Mesothelial cell of epicardium (in vitro differentiated cells): ENCODE results near the gene LEFTY1. TPM values are rescaled to one million over a fixed set of nuclear protein-coding genes. Genes with fewer than 3 reads are reported as not detected.

Experiments used
- DNase-seq, 2 experiments: peaks; one replicate each; pipeline ENCODE4 v3.0.0; 2021; ENCODE audit warnings: low spot score in 2 of 2; ENCODE audit not compliant: unreplicated experiment in 2 of 2
- H3K27ac Mint-ChIP-seq: 2 replicates; pipeline ENCODE4 v1.8.0; 2021; ENCODE audit warnings: mixed read lengths
- H3K27me3 Mint-ChIP-seq: 2 replicates; pipeline ENCODE4 v1.8.0; 2021; ENCODE audit warnings: low read depth, mixed read lengths
- H3K36me3 Mint-ChIP-seq: 2 replicates; pipeline ENCODE4 v1.8.0; 2021; ENCODE audit warnings: mixed read lengths
- H3K4me1 Mint-ChIP-seq: 2 replicates; pipeline ENCODE4 v1.8.0; 2021; ENCODE audit warnings: mixed read lengths
- H3K4me3 Mint-ChIP-seq: 2 replicates; pipeline ENCODE4 v1.8.0; 2021; ENCODE audit warnings: mild to moderate bottlenecking, moderate library complexity, mixed read lengths
- H3K9me3 Mint-ChIP-seq: 2 replicates; pipeline ENCODE4 v1.8.0; 2021; ENCODE audit warnings: mixed read lengths
- CTCF ChIP-seq: fragments of 200-600 bp; sonication (generic); IDR thresholded peaks from one replicate; pipeline ENCODE4 v1.5.0; 2021; ENCODE audit warnings: antibody characterized with exemption; ENCODE audit not compliant: unreplicated experiment
- total RNA-seq: library from RNA; stranded (reverse); gene quantifications from 3 replicates; pipeline ENCODE4 v1.2.1, GENCODE V29; 2021

Gene LEFTY1
- total RNA-seq, 1 donor from 2014 or later: 1.6 TPM

- Mint-ChIP-seq H3K27ac (no peak overlapping the region), H3K9me3 (no peaks in the 10 kb centered on the region), H3K4me3 (no peak overlapping the region), H3K27me3 (no peaks in the 10 kb centered on the region), H3K4me1 (peaks cover 15% of the 10 kb centered on the region), H3K36me3 (peaks cover 6% of the 10 kb centered on the region)
- TF ChIP-seq CTCF: no peak
- DNase-seq: no peak
Measured at GRCh38 chr1:225876900-225877510, 11.9 kb downstream of the LEFTY1 start.

- DNase-seq: no peak
- H3K4me1 Mint-ChIP-seq: peaks cover 5% of the 10 kb centered on the region
- no peak for TF ChIP-seq CTCF
- peak overlapping the region; percentile 73 for H3K27ac Mint-ChIP-seq
- peaks cover 14% of the 10 kb centered on the region for H3K36me3 Mint-ChIP-seq
- no peaks in the 10 kb centered on the region for H3K27me3 Mint-ChIP-seq
- H3K9me3 Mint-ChIP-seq: no peaks in the 10 kb centered on the region
- no peak overlapping the region for H3K4me3 Mint-ChIP-seq
Measured at GRCh38 chr1:225875044-225875815, 13.7 kb downstream of the LEFTY1 start.

GRCh38 chr1:225874431-225874830 is 14.5 kb downstream of the LEFTY1 start:
- H3K4me3 Mint-ChIP-seq: no peak overlapping the region
- H3K4me1 Mint-ChIP-seq: peaks cover 1% of the 10 kb centered on the region
- DNase-seq: no peak
- no peak overlapping the region for H3K27ac Mint-ChIP-seq
- H3K36me3 Mint-ChIP-seq: peaks cover 14% of the 10 kb centered on the region
- TF ChIP-seq CTCF: no peak
- H3K9me3 Mint-ChIP-seq: no peaks in the 10 kb centered on the region
- no peaks in the 10 kb centered on the region for H3K27me3 Mint-ChIP-seq

GRCh38 chr1:225873281-225873850 is 15.6 kb downstream of the LEFTY1 start:
- Mint-ChIP-seq H3K36me3 (peaks cover 17% of the 10 kb centered on the region), H3K27me3 (no peaks in the 10 kb centered on the region), H3K27ac (no peak overlapping the region), H3K4me1 (peaks cover 1% of the 10 kb centered on the region), H3K4me3 (no peak overlapping the region), H3K9me3 (no peaks in the 10 kb centered on the region)
- DNase-seq: no peak
- TF ChIP-seq CTCF: no peak

- TF ChIP-seq CTCF: no peak
- no peaks in the 10 kb centered on the region for H3K4me1 Mint-ChIP-seq
- no peak overlapping the region for H3K4me3 Mint-ChIP-seq
- no peak for DNase-seq
- H3K27ac Mint-ChIP-seq: no peak overlapping the region
- H3K9me3 Mint-ChIP-seq: no peaks in the 10 kb centered on the region
- H3K36me3 Mint-ChIP-seq: peaks cover 20% of the 10 kb centered on the region
- no peaks in the 10 kb centered on the region for H3K27me3 Mint-ChIP-seq
Measured at GRCh38 chr1:225872075-225872430, 16.9 kb downstream of the LEFTY1 start.
